ENCODE results near the gene STARD5. TPM values are rescaled to one million over a fixed set of nuclear protein-coding genes. Genes with fewer than 3 reads are reported as not detected.
"Not testable (repeated sequence)": the region's sequence is repeated elsewhere in the genome, so short reads cannot be mapped to it uniquely, and the experiment has no call there.

STARD5 gene
- total and polyA plus RNA-seq, 2 of the 8 experiments (the other 6 are each of a cell fraction or from before 2014, with no cell fraction given), result 5.5 to 10.4 TPM

GRCh38 chr15:81348691-81349090 is 24.8 kb upstream of the STARD5 start:
- H3K4ac ChIP-seq (replicated peaks; ENCODE audit: insufficient read length, low read depth, low read length); H2AFZ ChIP-seq (ENCODE audit: low read length); H3K23ac ChIP-seq (ENCODE audit: insufficient read length); H2BK120ac ChIP-seq (replicated peaks; ENCODE audit: low read depth, low read length); H3K79me2 ChIP-seq (ENCODE audit: control insufficient read depth in 1 of 2, insufficient read depth in 2 of 2, low read length in 2 of 2); H2BK12ac ChIP-seq (ENCODE audit: low read depth, low read length); FAIRE-seq; H2BK20ac ChIP-seq (ENCODE audit: low read length); POLR2A ChIA-PET (ENCODE audit: partially characterized antibody); DNase-seq (ENCODE audit: low read depth in 1 of 2, low spot score in 2 of 2); H2BK5ac ChIP-seq (ENCODE audit: low read depth, low read length); H3K27ac ChIP-seq (ENCODE audit: low read depth, low read length); H3K27me3 ChIP-seq (replicated peaks in 1 of 4; ENCODE audit: control insufficient read depth in 3 of 4, extremely low read depth in 1 of 4, insufficient read depth in 3 of 4, low read length in 3 of 4); H3K4me2 ChIP-seq (ENCODE audit: insufficient read depth in 1 of 2, low read depth in 2 of 2, low read length in 2 of 2); H3K36me3 ChIP-seq (ENCODE audit: control insufficient read depth in 2 of 4, insufficient read depth in 4 of 4, low read length in 3 of 4); H3K14ac ChIP-seq (ENCODE audit: insufficient read length); H3K4me3 ChIP-seq (ENCODE audit: extremely low read depth in 1 of 4, insufficient read depth in 2 of 4, low read depth in 3 of 4, low read length in 4 of 4); H3K56ac ChIP-seq (replicated peaks; ENCODE audit: insufficient read length, low read depth, low read length); H3K9me3 ChIP-seq (ENCODE audit: insufficient read depth in 2 of 2, low read depth in 1 of 2, low read length in 1 of 2); H3K23me2 ChIP-seq (ENCODE audit: low read depth, low read length); H3K4me1 ChIP-seq (replicated peaks in 1 of 4; ENCODE audit: control insufficient read depth in 3 of 4, insufficient read depth in 4 of 4, low read length in 3 of 4); H4K20me1 ChIP-seq (replicated peaks in 1 of 2; ENCODE audit: control insufficient read depth in 1 of 2, insufficient read depth in 2 of 2, low read length in 2 of 2); H4K91ac ChIP-seq (replicated peaks; ENCODE audit: insufficient read length, low read length); H2AK5ac ChIP-seq (ENCODE audit: low read depth, low read length); H2BK15ac ChIP-seq (ENCODE audit: low read length); H3K9ac ChIP-seq (replicated peaks in 1 of 4; ENCODE audit: extremely low read depth in 1 of 4, low read depth in 3 of 4, low read length in 3 of 4); H4K8ac ChIP-seq (ENCODE audit: extremely low read depth, insufficient read depth, low read length); H3K18ac ChIP-seq (ENCODE audit: extremely low read depth, low read length); H4K5ac ChIP-seq (ENCODE audit: insufficient read length, low read depth, low read length); CTCF ChIA-PET (ENCODE audit: partially characterized antibody); H3K79me1 ChIP-seq (ENCODE audit: low read depth, low read length): not testable (repeated sequence)
- WGBS, 2 experiments (ENCODE audit: extremely low coverage in 1 of 2, insufficient coverage in 1 of 2, insufficient read length in 1 of 2, insufficient replicate concordance in 2 of 2, low coverage in 1 of 2, low lambda C conversion rate in 2 of 2, missing lambda C conversion rate in 1 of 2), result 88% methylated on average over 11 of the region's 11 CpGs; no CpG with 5 or more reads in 1 of the 2 experiments

All from H1 (cell line).